Measurements from ENCODE around the gene CMC2. TPM values are rescaled to one million over a fixed set of nuclear protein-coding genes. Genes with fewer than 3 reads are reported as not detected.

Gene CMC2
- total and polyA plus RNA-seq, 10 of the 15 experiments (the other 5 are each of a cell fraction or from before 2014, with no cell fraction given): 62.8 to 251 (median 157) TPM

GRCh38 chr16:81006813-81007695 is at the start of gene CMC2, which contains the start of gene CENPN (continued):
- peak; percentile 98 for TF ChIP-seq SKIL (IDR thresholded peaks at IDR 0.05; ENCODE audit: low read depth, poor library complexity, severe bottlenecking)
- peak; percentile 100 for TF ChIP-seq ATF7 (IDR thresholded peaks at IDR 0.05; ENCODE audit: low read depth)
- TF ChIP-seq BRCA1 (IDR thresholded peaks at IDR 0.05; ENCODE audit: low read depth, low read length): no peak; the same call in 1 of the 2 replicates
- TF ChIP-seq YY1 (IDR thresholded peaks at IDR 0.05; ENCODE audit: low read depth, low read length): peak; percentile 5; the same call in 1 of the 2 replicates
- TF ChIP-seq MYC (IDR thresholded peaks at IDR 0.05; ENCODE audit: insufficient read depth, insufficient read length, insufficient replicate concordance, low read length, severe bottlenecking): no peak
- TF ChIP-seq ZNF207 (IDR thresholded peaks at IDR 0.05; ENCODE audit: borderline replicate concordance): peak; percentile 100
- TF ChIP-seq BHLHE40 (IDR thresholded peaks at IDR 0.05; ENCODE audit: borderline replicate concordance in 1 of 2, low read depth in 2 of 2, low read length in 1 of 2): peak; percentile 99
- TF ChIP-seq TARDBP (IDR thresholded peaks at IDR 0.05; ENCODE audit: borderline replicate concordance): peak; percentile 32; the same call in 1 of the 2 replicates
- TF ChIP-seq BCLAF1 (IDR thresholded peaks at IDR 0.05): peak; percentile 100
- peak; percentile 99 for TF ChIP-seq SREBF1 (IDR thresholded peaks at IDR 0.05; ENCODE audit: low read length)
- peak; percentile 92 for TF ChIP-seq CREM (IDR thresholded peaks at IDR 0.05; ENCODE audit: low read depth)
- peak; percentile 60; the same call in 1 of the 2 replicates for TF ChIP-seq DPF2 (IDR thresholded peaks at IDR 0.05)
- peak; percentile 51; the same call in 1 of the 2 replicates for TF ChIP-seq HCFC1 (IDR thresholded peaks at IDR 0.05; ENCODE audit: low read length)
- TF ChIP-seq IRF3 (IDR thresholded peaks at IDR 0.05): peak; percentile 64; the same call in 1 of the 2 replicates
- TF ChIP-seq BCL3 (IDR thresholded peaks at IDR 0.05; ENCODE audit: borderline replicate concordance, insufficient read depth, low read depth, low read length, poor library complexity, severe bottlenecking): no peak
- peak; percentile 84 for TF ChIP-seq RUNX3 (IDR thresholded peaks at IDR 0.05; ENCODE audit: low read length)
- peak; percentile 71 for TF ChIP-seq POLR2A (IDR thresholded peaks at IDR 0.05; ENCODE audit: low read depth, low read length)
- peak; percentile 25; the same call in 1 of the 2 replicates for TF ChIP-seq SPI1 (IDR thresholded peaks at IDR 0.05; ENCODE audit: borderline replicate concordance, insufficient read depth, low read depth, low read length)
- peak; percentile 89 to 93; a peak in 3 of 4 replicates for TF ChIP-seq IKZF2 (IDR thresholded peaks at IDR 0.05)
- TF ChIP-seq STAT1 (conservative IDR thresholded peaks at IDR 0.05): peak; percentile 100
- peak; percentile 69 for TF ChIP-seq NRF1 (conservative IDR thresholded peaks at IDR 0.05; ENCODE audit: low read depth, low read length)
- TF ChIP-seq EED (IDR thresholded peaks at IDR 0.05; ENCODE audit: low read depth): no peak; the same call in 1 of the 2 replicates
- 0 out of 2 replicates have a peak, but pooled peaks have one; percentile 34 for TF ChIP-seq CHD2 (IDR thresholded peaks at IDR 0.05; ENCODE audit: borderline replicate concordance, low read depth, low read length)

Data from GM12878 (cell line).